Cardiac fibroblast (primary cell): ENCODE results near the gene SLC9A7.

ENCODE experiments used
- DNase-seq, 2 donors: peaks; one replicate each; pipeline versions ENCODE4 v3.0.0 to v3.0.0-alpha.2; 2010; ENCODE audit warnings: low read depth in 2 of 2
- H3K4me3 ChIP-seq, 2 donors: replicated peaks in 1 of 2; 1 replicate in 1 of 2; 2 replicates in 1 of 2; pipeline ENCODE4 v1.5.1; 2011; ENCODE audit warnings: low read depth in 2 of 2, low read length in 2 of 2, mild to moderate bottlenecking in 2 of 2, moderate library complexity in 1 of 2
- CTCF ChIP-seq: IDR thresholded peaks from one replicate; pipeline ENCODE4 v1.5.1; 2011; ENCODE audit warnings: low read depth, mild to moderate bottlenecking, low read length, inconsistent platforms

The SLC9A7 gene

DNA sequence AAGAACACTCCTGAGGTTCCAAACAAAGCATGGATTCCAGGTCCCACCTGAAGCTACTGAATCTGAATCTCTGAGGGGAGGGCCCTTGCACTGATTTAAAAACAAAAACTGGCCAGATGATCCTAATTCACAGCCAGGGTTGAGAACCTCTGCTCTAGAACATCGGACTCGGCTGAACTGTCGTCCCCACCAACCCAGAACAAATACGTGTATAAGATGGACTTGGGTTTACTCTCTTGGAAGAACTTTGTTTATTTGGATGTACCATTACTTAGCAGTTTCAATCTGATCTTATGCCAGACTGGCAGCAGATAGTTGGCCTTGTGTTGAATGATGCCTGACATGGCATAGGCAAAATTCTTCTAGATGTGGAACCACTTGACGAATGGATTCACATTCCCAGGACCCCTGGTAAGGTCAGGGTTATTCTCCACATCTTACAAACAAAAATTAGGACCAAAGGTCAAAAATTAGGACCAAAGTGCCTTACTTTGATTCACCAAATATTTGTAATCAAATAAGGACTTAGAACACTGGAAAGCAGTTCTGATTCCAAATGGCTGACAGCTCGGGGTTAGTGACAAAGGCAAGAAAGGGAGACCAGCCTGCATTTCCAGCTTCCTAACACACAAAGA, 156.3 kb downstream of the SLC9A7 start:
- DNase-seq: no peak
- H3K4me3 ChIP-seq: no peak overlapping the region
- TF ChIP-seq CTCF: no peak

- TF ChIP-seq CTCF: no peak
- H3K4me3 ChIP-seq: no peak overlapping the region
- DNase-seq: peak; percentile 79 to 80
Observed at GRCh38 chrX:46601283-46601682, 157.6 kb downstream of the SLC9A7 start.

GRCh38 chrX:46599051-46599560, 159.8 kb downstream of the SLC9A7 start:
- DNase-seq: peak; percentile 12 to 36
- H3K4me3 ChIP-seq: no peak overlapping the region
- no peak for TF ChIP-seq CTCF

- no peak for TF ChIP-seq CTCF
- no peak for DNase-seq
- no peak overlapping the region for H3K4me3 ChIP-seq
Observed at GRCh38 chrX:46597771-46598170, 161.1 kb downstream of the SLC9A7 start.

DNA sequence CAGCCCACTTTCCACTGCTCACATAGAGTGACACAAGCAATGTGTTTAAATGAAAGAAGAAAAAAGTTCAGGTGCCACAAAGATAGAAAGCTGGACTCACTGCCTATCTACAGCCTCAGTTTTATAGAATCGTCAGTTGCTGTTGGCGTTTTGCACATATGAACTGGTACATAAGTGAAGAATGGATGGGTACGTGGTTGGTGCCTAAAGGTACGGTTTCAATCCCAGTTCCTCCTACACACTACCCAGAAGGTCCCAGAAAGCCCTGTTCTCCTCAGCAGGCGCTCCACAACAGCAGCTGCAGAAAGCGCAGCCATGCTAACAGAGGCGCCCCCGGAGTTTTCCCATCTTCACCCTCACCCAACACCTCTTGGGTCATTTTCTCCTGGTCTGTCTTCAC, 161.7 kb downstream of the SLC9A7 start:
- TF ChIP-seq CTCF: no peak
- no peak for DNase-seq
- no peak overlapping the region for H3K4me3 ChIP-seq

- TF ChIP-seq CTCF: no peak
- DNase-seq: no peak
- no peak overlapping the region for H3K4me3 ChIP-seq
Observed at GRCh38 chrX:46595084-46595483, 163.8 kb downstream of the SLC9A7 start.
